HG02884 (cell line): ENCODE data around the gene KL.
A peak's percentile ranks its signal among the peaks of the same experiment; 100 is the strongest.

Experiments used
- ATAC-seq: cut with Tn5 transposase; IDR thresholded peaks from one replicate; pipeline ENCODE4 v1.9.1; 2021; ENCODE audit warnings: mild to moderate bottlenecking, moderate library complexity; ENCODE audit not compliant: unreplicated experiment

KL gene

GRCh38 chr13:33016414-33017322 lies at the start of gene KL:
Gene KL (plus strand): TSS chr13:33016423. CDS start chr13:33016441, 18 bp downstream.
- peak; percentile 19 for ATAC-seq

GRCh38 chr13:32967584-32968182 lies 48.5 kb upstream of the KL start:
- no peak for ATAC-seq

- ATAC-seq, result no peak
Measured at GRCh38 chr13:32968316-32968715, 47.9 kb upstream of the KL start.

GRCh38 chr13:32968793-32969192 lies 47.4 kb upstream of the KL start:
- no peak for ATAC-seq

- ATAC-seq, result peak; percentile 92
Measured at GRCh38 chr13:32969516-32969941, 46.7 kb upstream of the KL start.

- no peak for ATAC-seq
Measured at GRCh38 chr13:32976056-32976805, 40.0 kb upstream of the KL start.

GRCh38 chr13:32976912-32977311 lies 39.3 kb upstream of the KL start:
- no peak for ATAC-seq

GRCh38 chr13:32977321-32977720 lies 38.9 kb upstream of the KL start:
- no peak for ATAC-seq

GRCh38 chr13:32978278-32978677 lies 37.9 kb upstream of the KL start:
- ATAC-seq, result no peak

- ATAC-seq, result no peak
Measured at GRCh38 chr13:32983058-32983457, 33.2 kb upstream of the KL start.

- ATAC-seq, result no peak
Measured at GRCh38 chr13:32984857-32985626, 31.2 kb upstream of the KL start.

- ATAC-seq, result no peak
Measured at GRCh38 chr13:32986552-32986951, 29.7 kb upstream of the KL start.

- ATAC-seq, result no peak
Measured at GRCh38 chr13:32987462-32987861, 28.8 kb upstream of the KL start.

- ATAC-seq, result no peak
Measured at GRCh38 chr13:32988608-32989289, 27.5 kb upstream of the KL start.

GRCh38 chr13:32989290-32989667 lies 26.9 kb upstream of the KL start:
- ATAC-seq, result no peak

- ATAC-seq, result no peak
Measured at GRCh38 chr13:32989942-32990341, 26.3 kb upstream of the KL start.

GRCh38 chr13:32993145-32993544 lies 23.1 kb upstream of the KL start:
- ATAC-seq, result no peak

- no peak for ATAC-seq
Measured at GRCh38 chr13:32997399-32997798, 18.8 kb upstream of the KL start.

- no peak for ATAC-seq
Measured at GRCh38 chr13:32998966-32999365, 17.3 kb upstream of the KL start.

GRCh38 chr13:33000365-33000764 lies 15.9 kb upstream of the KL start:
- no peak for ATAC-seq
